Measurements from ENCODE around the gene BCL2L1. TPM values are rescaled to one million over a fixed set of nuclear protein-coding genes. Genes with fewer than 3 reads are reported as not detected.

BCL2L1 gene
- total RNA-seq, 1 experiment from 2014 or later = 33.1 TPM

DNA sequence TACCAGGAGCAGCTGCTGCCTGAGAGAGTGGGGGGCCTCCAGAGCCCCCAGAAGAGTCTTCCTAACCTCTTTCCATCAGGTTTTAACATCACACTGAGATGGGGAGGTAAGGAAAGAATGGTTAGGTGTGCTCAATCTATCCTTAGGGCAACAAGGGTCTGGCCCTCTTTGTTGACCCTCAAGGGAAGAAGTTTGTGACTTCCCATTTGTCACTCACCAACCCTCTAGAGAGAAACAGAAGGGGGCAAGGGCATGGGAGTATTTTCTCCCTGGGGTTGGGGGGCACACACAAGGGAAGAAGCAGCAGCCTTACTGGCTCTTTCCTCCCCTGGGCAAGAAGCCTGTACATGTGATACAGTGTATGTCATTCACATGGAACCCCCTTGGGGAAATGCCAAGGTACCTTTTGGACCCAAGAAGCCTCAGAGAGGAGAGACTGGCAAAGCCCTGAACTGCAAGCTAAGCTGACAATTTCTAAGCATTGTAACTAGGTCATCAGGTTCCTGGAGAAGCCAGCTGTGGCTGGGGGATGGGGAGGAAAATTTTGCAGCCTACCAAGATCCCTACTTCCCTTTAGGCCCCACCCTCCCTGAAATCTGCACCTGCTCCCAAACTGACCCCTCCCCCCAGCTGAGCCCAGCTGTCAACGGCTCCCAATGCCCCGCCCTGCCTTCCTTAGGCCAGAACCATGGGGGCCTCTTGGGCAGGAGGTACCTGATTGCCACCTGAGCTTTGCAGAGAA is 14.5 kb downstream of the BCL2L1 start:
- Histone ChIP-seq H3K27ac (peak overlapping the region; percentile 18), H3K36me3 (peaks cover 28% of the 10 kb centered on the region), H3K4me3 (no peak overlapping the region), H3K4me1 (peaks cover 35% of the 10 kb centered on the region), H3K9me3 (replicated peaks) (no peaks in the 10 kb centered on the region), H3K27me3 (no peaks in the 10 kb centered on the region)
- DNase-seq = peak; percentile 91 to 93

DNA sequence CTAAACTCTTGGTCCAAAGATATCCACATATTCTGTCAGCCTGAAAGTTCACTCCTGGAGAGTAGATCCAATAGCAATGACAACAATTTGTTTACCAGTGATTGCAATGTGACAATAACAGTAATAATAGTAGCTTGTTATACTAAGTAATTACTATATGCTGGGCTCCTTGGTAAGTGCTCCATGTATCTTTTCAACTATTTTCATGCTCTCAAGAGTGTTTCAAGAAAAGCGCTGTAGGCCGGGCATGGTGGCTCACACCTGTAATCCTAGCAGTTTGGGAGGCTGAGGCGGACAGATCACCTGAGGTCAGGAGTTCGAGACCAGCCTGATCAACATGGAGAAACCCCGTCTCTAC is 15.4 kb downstream of the BCL2L1 start:
- Histone ChIP-seq H3K27me3 (no peaks in the 10 kb centered on the region), H3K36me3 (peaks cover 28% of the 10 kb centered on the region), H3K4me3 (no peak overlapping the region), H3K27ac (no peak overlapping the region), H3K4me1 (peaks cover 25% of the 10 kb centered on the region), H3K9me3 (replicated peaks) (no peaks in the 10 kb centered on the region)
- no peak for DNase-seq

DNA sequence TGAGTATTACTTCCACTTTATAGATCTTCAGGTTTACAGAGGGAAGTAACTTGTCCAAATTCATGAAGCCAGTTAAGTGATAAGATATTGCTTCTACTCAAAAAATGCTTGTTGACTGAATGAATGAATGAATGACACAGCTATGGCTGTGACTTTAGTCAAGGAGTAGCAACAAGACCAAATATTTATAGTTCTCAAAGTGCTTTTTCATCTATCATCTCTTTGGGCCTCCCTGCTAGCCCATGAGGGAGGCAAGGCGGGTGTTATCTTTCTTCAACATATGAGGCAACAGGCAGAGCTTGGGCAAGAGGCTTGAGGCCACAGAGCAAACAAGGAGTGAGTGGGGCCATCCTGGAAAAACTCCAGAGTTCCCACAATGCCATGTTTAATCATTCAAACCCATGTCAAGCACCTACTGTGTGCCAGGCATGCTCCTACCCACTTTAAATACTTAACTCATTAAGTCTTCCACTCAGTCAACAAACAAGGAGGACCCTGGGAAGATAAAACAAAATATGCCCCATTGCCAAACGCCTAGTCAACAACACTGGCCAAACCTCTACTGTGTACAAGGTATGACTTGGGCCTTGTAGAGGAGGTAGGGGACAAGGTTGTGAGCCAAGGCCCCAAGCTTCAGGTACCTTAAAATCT is 15.9 kb downstream of the BCL2L1 start:
- DNase-seq = no peak
- Histone ChIP-seq H3K4me3 (no peak overlapping the region), H3K27me3 (no peaks in the 10 kb centered on the region), H3K9me3 (replicated peaks) (no peaks in the 10 kb centered on the region), H3K36me3 (peaks cover 28% of the 10 kb centered on the region), H3K4me1 (peaks cover 20% of the 10 kb centered on the region), H3K27ac (no peak overlapping the region)

DNA sequence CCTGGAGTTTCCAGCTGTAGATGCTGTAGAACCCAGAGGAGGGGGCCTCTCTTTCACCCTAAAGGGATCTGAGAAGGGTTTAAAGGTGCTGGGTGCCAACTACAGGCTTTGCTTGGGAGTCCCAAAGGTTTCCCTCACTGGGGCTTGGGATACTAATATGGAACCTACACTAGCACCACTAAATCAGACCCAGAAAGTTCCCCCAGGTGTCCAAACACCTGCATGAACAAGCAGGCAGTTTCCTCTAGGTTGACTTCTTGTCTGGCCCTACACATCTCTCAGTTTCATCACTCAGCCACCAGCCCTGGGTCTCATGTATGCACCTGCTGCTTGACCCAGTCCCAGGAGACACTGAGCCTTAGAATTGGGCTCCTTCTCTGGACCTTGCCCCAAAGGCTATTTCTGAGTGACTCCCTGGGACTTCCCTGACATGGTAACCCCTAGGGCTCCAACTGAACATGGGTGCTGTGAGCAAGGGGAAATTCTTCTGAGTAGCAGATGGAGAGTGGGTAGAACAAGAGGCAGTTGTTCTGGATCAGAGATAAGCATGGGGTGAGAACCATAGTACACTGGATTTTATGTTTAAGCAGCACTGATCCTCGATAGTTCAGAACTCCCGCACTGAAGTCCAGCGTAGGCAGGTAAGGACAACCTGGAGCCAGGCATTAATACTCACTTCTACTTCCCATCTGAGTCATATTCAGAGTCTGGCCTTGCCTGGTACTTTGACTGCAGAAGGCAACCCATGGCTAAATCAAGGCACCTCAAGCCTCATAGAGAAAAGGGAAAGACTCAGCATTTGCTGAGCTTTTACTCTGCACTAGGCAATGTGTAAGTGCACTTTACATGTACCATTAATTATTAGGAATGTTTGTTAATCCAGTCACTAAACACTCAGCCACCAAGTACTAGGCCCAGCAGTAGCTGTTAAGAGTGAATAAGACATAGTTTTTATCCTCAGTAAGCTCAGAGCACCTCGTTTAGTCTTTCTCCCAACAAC is 16.8 kb downstream of the BCL2L1 start:
- no peak overlapping the region for H3K27ac ChIP-seq
- no peak for DNase-seq

DNA sequence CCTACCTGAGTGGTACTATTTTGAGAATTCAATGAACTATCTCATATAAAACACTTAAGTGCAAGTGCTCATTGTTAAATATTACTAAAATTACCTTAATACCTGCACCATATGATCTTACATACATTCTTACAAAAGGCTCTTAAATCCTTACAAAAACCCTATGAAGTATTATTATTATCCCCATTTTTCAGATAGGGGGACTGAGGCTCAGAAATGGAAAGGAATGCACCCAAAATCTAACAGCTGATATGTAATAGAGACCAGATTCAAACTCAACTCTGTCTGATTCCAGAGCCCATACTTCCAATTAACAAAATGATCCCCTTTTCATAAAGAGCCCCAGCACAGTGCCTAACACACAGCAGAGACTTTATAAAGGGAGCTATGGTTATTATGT is 17.5 kb downstream of the BCL2L1 start:
- peaks cover 27% of the 10 kb centered on the region for H3K36me3 ChIP-seq
- no peak overlapping the region for H3K27ac ChIP-seq
- peaks cover 17% of the 10 kb centered on the region for H3K4me1 ChIP-seq
- H3K9me3 ChIP-seq (replicated peaks) = no peaks in the 10 kb centered on the region
- DNase-seq = no peak
- no peaks in the 10 kb centered on the region for H3K27me3 ChIP-seq
- no peak overlapping the region for H3K4me3 ChIP-seq

More for the DNA sequence above, 16.8 kb downstream of the BCL2L1 start:
- H3K4me3 ChIP-seq = no peak overlapping the region
- no peaks in the 10 kb centered on the region for H3K27me3 ChIP-seq
- H3K9me3 ChIP-seq (replicated peaks) = no peaks in the 10 kb centered on the region
- peaks cover 27% of the 10 kb centered on the region for H3K36me3 ChIP-seq
- peaks cover 17% of the 10 kb centered on the region for H3K4me1 ChIP-seq

DNA sequence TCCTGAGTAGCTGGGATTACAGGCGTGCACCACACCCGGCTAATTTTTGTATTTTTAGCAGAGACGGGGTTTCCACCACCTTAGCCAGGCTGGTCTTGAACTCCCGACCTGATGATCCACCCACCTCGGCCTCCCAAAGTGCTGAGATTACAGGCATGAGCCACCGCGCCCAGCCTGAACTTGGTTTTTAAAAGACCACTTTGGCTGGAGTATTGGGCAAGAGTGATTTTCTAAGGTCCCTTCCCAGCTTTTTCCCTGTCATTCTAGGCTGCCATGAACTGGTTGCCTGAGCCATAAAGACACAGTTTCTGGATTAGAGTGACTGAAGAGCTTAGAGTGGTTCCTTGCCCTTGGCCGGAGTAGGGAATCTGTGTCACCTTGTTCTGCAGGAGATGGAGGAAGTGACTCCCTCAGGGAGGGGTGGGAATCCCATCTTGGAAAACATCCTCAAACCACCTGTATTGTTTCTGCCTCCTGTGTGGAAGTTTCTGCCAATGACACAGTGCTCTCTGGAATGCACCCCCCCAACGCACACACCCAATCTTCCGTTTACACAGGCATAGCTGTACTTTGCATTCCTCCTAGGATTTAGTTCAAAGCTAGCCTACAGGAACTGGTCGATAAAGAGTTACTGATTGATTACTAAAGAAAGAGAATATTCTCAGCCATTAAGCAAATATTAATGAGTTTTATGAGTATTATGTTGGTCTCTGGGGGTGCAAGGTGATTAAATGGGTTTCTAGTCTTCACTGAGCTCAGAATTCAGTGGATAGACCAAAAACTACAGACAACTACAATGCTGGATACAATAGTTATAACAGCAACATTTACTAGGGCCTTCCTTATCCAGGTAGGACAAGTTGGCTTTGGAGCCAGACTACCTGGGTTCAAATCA is 18.2 kb downstream of the BCL2L1 start:
- DNase-seq = no peak
- Histone ChIP-seq H3K27ac (no peak overlapping the region), H3K27me3 (no peaks in the 10 kb centered on the region), H3K4me1 (peaks cover 23% of the 10 kb centered on the region), H3K9me3 (replicated peaks) (no peaks in the 10 kb centered on the region), H3K4me3 (no peak overlapping the region), H3K36me3 (peaks cover 27% of the 10 kb centered on the region)

DNA sequence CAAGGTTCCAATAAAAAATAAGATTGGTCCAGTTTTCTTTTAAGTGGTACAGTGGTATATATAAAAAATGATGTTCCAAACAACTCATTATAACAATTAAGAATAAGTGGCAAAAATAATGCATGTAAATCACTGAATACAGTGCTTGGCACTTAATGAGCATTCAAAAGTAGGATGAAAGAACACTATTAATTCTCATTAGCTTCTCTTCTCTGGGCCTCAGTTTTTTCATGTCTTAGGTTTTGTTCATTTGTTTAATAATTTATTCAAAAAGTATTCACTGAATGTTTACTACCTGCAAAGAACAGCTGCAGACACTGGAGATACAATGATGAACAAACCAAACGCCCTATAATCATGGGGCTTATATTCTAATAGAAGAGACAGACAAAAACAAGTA is 21.1 kb downstream of the BCL2L1 start:
- H3K27me3 ChIP-seq = no peaks in the 10 kb centered on the region
- DNase-seq = no peak

DNA sequence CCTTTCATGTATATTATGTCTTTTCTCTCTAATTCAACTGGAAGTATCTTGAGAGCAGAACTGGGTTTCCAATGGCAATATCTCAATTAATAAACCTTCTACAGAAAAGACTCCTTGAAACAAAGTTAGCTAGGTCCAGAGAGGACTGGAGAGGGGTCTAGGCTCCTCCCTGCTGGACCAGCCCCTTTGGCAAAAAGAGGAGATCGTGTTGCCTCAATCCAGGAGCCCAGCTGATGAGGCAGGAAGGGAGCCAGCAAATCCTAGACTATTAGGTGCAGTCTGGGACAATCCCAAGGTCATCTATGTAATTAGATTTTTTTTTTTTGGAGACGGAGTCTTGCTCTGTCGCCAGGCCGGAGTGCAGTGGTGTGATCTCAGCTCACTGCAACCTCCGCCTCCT is 21.9 kb downstream of the BCL2L1 start:
- H3K27ac ChIP-seq = no peak overlapping the region
- no peaks in the 10 kb centered on the region for H3K9me3 ChIP-seq (replicated peaks)
- peaks cover 10% of the 10 kb centered on the region for H3K36me3 ChIP-seq
- no peak overlapping the region for H3K4me3 ChIP-seq
- DNase-seq = no peak
- no peaks in the 10 kb centered on the region for H3K27me3 ChIP-seq
- H3K4me1 ChIP-seq = peaks cover 30% of the 10 kb centered on the region

More for the DNA sequence above, 21.1 kb downstream of the BCL2L1 start:
- no peak overlapping the region for H3K4me3 ChIP-seq
- H3K4me1 ChIP-seq = peaks cover 27% of the 10 kb centered on the region
- no peak overlapping the region for H3K27ac ChIP-seq
- H3K36me3 ChIP-seq = peaks cover 18% of the 10 kb centered on the region
- no peaks in the 10 kb centered on the region for H3K9me3 ChIP-seq (replicated peaks)

DNA sequence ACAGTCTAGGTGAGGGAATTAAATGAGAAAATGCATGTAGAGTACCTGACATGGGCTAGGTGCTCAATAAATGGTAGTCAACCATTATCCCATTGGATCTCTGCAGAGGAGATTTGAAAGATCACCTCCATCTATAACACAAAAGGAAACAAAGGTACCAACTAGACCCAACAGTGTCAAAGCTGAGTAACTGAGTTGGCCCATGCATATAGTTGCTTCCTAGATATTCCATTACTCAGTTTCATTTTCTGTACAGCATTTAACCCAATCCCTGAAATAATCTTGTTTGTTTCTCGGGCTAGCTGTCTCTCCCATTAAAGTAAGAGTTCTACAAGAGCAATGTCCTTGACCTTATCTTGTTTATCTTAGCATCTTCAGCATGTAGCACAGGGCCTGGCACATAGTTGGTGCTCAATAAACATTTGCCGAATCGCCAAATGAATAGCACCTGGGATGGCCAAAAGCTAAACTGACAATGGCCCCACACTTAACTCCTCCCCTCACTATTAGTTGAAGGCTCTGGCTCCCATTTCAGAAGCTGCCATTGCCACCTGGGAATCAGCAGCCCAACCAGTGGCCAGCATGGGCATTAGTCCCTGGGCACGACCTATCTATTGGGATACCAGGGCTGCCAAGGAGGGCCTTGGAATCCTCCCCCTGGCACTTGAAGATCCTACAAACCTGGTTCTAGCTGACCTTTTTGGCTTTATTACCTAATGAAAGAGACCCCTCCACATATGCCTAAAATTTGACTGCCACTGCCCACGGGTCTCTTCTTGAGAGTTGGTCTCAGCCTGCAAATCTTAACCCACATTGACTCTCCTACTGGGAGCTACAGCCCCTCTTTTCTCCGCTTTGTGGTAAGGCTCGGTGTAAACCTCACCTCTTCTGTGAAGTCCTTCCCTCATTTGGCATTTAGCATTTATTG is 22.6 kb downstream of the BCL2L1 start:
- Histone ChIP-seq H3K9me3 (replicated peaks) (no peaks in the 10 kb centered on the region), H3K27me3 (no peaks in the 10 kb centered on the region), H3K27ac (peak overlapping the region; percentile 46), H3K36me3 (peaks cover 8% of the 10 kb centered on the region), H3K4me3 (no peak overlapping the region), H3K4me1 (peaks cover 35% of the 10 kb centered on the region)
- no peak for DNase-seq

DNA sequence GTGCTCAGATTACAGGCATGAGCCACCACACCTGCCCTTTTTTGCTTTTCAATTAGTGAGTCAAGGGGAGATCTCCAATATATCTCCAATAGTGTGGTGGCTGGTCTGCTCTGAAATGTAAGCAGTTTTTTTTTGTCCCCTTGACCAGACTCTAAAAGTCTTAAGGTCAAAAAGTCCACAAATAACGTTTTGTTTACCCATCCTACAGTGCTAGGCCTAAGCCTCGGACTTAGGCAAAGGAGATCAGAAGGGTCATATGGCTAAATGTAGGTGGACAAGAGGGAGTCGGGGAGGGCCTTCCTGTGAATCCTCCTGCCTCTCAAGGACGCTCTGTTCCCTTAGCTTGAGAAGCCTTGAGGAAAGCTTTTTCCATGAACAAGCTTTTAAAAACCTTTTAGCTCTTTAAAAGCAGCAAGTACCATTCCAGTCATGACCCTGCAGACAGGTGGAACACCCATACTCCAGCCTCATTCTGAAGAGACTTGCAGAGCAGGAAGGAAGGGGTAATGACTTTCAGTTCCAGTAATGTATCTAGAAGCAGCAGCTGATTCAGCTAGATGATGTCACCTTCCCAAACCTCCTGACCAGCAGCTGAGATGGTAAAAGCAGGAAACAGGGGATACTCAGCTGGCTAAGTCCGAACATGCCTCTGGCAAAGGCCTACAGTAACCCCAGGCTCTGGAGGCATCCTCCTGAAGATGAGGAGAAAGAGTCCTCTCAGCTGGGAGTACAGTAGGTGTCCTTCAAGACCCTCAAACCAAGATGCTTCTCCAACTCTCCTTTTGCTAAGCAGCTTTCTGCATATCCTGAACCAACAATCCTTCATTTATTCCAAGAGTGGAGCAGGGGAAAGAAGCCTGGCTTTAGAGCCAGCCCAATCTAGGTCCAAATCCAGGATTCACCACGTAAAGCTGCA is 23.6 kb downstream of the BCL2L1 start:
- peak; percentile 91 to 97 for DNase-seq
- Histone ChIP-seq H3K4me1 (peaks cover 40% of the 10 kb centered on the region), H3K27ac (peak overlapping the region; percentile 46), H3K36me3 (peaks cover 5% of the 10 kb centered on the region), H3K9me3 (replicated peaks) (no peaks in the 10 kb centered on the region), H3K27me3 (no peaks in the 10 kb centered on the region), H3K4me3 (no peak overlapping the region)

DNA sequence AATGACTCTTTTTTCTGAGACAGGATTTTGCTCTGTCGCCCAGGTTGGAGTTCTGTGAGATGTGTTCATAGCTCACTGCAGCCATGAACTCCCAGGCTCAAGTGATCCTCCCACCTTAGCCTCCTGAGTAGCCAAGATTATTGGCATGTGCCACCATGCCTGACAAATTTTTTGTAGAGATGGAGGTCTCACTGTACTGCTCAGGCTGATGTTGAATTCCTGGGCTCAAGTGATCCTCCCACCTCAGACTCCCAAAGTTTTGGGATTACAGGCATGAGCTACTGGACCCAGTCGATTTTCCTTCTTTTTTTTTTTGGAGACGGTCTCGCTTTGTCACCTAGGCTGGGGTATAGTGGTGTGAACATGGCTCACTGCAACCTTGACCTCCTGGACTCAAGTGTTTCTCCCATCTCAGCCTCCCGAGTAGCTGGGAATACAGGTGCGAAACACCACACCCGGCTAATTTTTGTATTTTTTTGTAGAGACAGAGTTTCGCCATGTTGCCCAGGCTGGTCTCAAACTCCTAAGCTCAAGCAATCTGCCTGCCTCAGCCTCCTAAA is 24.3 kb downstream of the BCL2L1 start:
- Histone ChIP-seq H3K27ac (peak overlapping the region; percentile 46), H3K9me3 (replicated peaks) (no peaks in the 10 kb centered on the region), H3K4me3 (no peak overlapping the region), H3K27me3 (no peaks in the 10 kb centered on the region), H3K36me3 (peaks cover 5% of the 10 kb centered on the region), H3K4me1 (peaks cover 48% of the 10 kb centered on the region)
- no peak for DNase-seq
